ENCODE results near the gene FOXL3.

Gene FOXL3

DNA sequence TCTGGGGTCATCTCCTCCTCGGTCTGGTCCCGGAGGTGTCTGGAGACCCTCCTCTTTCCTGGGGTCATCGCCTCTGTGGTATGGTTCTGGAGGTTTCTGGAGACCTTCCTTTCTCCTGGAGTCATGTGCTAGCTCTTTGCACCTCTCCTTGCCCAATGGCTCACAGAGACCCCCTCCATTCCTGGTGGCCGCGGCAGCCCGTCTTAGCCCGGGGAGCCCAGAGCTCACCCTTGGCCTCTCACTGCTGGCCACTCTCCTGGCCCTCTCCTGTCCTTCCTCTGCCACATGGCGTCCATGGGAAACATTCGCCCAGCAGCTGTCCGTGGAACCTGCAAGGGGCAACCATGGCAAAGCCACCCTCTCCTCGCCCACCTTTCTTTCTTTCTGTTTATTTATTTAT lies 20.2 kb upstream of the FOXL3 start:
- no peak for DNase-seq

DNA sequence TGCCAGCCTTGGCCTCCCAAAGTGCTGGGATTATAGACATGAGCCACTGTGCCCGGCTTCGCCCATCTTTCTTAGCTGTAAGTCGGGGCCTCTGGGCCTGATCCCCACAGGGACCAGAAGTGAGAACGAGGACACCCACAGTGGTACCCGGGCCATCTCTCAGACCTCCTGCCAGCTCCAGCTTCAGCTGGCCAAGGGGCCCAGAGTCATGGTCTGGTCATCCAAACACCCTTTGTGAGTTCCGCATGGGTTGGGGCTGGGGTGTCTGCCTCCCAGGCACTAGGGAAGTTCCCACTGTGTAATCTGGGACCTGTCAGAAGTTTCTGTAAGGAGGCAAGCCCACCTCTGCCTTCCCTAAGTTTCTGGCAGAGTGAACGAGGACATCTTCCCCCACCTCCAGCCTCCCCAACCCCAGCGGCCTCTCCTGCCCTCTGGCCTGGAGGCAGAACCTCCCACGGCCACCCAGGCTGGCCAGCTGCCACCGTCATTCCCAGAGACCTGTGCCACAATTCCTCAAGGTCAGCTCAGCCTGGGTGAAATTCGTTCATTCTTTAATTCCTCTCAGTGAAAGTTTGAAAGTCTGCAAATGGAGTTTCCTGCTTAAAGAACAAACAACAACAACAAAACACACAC lies 19.5 kb upstream of the FOXL3 start:
- no peak for DNase-seq

DNA sequence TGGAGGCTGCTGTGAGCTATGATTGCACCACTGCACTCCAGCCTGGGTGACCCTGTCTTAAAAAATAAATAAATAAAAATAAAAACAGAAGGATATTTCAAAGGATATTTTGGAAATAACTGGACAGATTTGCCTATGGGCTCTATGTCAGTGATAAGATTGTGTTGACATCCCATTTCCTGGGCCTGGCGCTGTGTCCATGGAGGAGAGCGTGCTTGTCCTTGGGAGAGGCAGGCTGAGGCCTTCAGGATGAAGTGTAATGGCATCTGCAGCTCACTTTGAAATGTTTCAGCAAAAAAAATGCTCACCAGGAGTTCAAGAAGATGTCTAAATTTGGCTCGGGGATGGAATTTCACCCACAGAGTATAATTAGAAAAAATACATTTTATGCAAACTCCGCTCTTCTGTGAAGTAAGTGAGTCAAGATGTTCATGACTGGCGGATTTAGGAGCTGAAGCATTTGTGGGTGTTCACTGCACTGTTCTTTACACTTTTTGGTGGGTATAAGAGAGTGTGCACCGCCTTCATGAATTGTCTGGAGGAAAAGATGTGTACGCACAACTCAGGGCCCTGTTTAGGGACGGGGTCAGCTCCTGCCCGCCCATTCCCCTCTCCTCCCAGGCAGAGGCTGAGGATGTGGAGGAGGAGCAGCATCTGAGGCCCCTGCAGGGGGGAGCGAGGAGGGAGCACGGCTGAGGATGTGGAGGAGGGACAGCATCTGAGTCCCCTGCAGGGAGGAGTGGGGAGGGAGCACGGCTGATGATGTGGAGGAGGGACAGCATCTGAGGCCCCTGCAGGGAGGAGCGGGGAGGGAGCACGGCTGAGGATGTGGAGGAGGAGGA lies 18.5 kb upstream of the FOXL3 start:
- DNase-seq: no peak

DNA sequence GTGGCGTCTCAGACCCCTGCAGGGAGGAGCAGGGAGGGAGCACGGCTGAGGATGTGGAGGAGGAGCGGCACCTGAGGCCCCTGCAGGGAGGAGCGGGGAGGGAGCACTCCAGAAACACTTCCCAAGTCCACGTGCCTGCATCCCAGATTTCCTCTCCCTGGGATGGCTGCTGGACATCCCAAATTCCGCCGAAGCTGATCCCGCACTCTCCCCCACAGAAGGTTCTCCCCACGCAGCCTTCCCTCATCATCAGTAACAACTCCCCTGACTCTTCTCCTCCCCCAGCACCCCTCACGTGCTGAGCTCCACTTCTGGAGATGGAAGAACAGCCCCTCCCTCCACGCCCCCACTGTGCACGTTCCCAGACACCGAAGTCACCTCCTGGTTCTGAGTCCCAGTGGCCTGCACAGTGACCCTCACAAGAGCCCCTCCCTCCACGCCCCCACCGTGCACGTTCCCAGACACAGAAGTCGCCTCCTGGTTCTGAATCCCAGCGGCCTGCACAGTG lies 17.8 kb upstream of the FOXL3 start:
- no peak for DNase-seq

DNA sequence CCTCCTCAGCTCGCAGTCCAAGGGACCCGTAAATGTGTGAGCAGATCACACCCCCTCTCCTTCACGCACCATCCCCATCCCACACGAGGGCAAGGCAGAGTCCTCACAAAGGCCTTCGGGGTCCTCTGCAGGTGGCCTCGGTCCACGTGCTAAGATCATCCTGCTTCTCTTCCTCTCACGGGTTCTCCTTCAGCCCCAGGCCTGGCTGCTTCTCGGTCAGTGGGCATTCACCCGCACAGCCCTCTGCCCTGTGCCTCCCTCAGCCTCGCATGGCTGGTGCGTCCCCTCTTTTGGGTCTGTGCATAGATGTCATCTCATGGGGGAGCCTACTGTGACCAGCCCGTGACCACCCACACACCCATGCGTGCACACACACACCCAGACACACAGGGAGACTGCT lies 17.3 kb upstream of the FOXL3 start:
- DNase-seq: no peak

DNA sequence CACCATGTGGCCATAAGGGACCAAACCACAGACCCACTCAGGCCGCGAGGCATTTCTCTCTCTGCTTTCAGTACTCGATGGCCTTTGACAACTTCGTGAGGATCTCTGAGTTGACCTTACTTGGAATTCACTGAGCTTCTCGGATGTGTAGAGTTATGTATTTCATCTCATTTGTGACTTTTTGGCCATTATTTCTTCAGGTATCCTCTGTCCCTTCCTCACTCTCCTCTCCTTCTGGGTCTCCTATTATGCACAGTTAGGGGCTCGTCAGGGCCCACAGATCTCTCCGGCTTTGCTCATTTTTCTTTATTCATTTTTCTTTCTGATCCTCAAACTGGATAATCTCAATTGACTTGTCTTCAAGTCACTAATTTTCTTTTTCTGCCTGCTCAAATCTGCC lies 16.6 kb upstream of the FOXL3 start:
- no peak for DNase-seq

DNA sequence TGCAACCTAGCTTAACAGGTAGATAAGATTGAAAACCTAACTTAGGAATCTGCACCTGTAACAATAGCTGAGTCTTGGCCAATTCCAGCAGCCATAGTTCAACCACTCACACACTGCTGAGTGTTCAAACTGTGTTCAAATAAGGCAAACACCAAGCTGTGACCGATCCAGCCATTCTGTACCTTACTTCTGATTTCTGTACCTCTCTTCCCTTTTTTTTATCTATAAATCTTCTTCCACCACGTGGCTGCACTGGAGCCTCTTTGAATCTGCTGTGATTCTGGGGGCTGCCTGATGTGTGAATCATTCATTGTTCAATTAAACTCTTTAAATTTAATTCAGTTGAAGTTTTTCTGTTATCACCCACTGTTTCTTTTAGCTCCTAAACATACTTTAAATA lies 15.7 kb upstream of the FOXL3 start:
- DNase-seq: no peak

DNA sequence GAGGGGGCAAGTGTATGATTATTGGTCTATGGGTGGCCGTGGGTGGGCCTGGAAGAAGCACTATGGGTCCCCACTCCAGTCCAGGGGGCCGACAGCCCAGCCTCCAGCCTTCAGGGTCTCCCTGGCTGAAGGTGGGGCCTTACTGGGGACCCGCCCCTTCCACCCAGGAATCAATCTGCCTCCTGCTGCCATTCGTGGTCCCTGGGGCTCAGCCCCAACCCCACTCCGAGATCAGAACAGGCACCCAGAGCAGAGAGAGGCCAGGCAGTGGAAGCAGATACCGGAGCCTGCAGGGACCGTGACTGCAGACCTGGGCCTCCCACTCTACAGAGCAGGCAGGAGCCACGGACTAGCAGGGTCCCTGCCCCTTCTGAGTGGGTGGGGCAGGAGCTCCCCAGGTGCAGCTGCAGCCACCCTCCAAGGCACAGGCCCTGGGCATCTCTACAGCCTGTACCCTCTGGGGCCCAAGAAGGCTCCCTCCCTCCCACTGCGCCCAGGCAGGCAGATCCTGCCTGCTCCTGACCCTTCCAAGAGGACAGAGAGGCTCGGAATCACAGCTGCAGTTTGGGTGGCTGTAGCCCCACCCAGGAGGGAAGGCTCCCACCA lies 13.6 kb upstream of the FOXL3 start:
- no peak for DNase-seq

DNA sequence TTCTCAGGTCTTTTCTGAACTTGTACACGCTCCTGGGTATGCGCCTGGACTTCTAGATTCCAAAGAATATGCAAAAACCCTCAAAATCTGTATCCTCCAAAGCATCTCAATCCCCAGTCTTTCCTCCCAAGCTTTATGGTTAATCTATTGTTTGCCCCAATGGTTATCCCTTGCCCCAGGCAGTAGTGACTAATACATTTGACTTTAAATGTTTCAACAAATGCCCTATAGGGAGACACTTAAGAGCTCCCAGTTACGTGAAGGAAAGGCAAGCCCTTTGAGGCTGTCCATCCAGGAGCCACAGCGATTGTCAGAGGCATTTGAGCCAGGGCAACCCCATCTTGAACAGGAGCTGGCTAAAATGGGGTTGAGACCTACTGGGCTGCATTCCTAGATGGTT lies 12.7 kb upstream of the FOXL3 start:
- DNase-seq: no peak

DNA sequence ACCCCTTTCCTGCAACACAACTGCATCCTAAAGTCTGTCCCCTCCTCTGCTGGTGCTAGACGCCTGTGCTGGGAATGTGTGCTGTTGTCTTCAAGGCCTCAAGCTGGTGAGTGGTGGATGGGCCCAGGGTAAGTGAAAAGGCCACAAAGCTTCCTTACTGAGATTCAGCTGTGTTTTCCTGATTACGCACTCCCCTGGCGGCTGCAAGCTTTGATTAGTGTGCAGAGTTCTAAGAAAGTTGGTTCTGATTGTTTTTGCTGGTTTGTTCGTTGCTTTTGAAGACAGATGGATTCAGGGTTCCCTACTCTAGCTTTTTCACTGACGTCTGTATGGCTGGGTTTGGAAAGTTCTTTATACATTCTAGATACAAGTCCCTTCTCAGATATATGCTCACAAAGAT lies 11.9 kb upstream of the FOXL3 start:
- no peak for DNase-seq

DNA sequence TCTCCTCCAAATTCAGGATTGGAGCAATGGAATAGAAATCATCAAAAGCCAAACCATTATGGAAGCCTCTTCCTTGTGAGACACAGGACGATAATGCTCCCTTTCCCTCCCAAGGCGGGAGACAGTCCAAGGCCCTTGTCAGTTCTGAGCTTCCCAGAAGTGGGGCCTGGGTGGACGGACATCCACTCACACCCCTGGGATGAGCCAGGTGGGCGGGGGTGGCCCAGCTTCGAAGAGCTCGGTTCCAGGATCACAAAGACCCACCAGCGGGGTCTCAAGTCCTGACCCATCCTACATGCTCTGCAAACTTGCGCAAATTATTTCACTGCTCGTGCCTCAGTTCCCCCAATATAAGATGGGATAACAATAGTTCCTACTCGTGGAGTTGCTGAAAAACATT lies 10.1 kb upstream of the FOXL3 start:
- DNase-seq: no peak

DNA sequence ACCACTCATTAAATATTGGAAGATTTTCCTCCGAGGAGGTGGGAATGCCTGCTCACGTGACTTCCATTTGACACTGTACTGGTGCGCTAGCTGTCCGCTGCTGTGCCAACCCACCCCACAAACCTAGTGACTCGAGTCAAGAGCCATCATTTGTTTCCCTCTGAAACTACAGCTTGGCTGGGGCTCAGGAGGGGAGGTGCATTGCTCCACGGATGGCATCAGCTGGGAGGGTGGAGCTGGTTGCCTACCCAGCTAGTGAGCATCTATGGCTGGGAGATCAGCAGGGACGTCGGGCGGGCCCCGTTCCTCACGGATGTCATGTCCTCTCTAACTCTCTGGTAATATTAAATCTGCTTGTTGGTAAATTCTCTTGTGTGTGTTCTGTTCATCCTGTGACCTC lies 9.5 kb upstream of the FOXL3 start:
- no peak for DNase-seq

DNA sequence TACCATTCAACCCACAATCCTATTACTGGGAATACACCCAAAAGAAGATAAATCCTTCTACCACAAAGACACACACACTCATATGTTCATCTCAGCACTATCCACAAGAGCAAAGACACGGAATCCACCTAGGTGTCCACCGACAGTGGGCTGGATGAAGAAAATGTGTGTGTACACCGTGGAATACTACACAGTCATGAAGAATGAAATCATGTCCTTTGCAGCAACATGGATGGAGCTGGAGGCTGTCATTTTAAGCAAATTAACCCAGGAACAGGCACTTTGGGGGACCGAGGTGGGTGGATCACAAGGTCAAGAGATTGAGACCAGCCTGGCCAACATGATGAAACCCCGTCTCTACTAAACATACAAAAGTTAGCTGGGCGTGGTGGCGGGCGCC lies 8.3 kb upstream of the FOXL3 start:
- no peak for DNase-seq

DNA sequence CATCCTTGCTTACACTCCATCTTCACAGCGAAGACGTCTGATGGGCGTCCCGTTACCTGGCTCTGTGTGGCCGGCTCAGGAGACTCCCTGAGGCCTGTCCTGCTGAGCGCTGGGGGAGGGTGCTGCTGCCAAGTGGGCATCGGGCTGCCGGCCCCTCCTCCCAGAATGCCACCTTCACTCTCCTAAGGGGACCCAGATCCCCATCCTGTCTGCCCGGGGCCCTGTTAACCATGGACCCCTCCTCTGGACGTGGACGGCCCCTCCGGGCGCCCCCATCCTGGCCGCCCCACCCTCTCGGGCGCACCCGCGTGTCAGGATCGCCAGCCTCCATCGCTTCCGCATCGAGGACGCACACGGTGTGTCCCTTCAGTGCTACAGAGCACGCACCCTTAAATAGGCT lies 7.3 kb upstream of the FOXL3 start:
- no peak for DNase-seq

DNA sequence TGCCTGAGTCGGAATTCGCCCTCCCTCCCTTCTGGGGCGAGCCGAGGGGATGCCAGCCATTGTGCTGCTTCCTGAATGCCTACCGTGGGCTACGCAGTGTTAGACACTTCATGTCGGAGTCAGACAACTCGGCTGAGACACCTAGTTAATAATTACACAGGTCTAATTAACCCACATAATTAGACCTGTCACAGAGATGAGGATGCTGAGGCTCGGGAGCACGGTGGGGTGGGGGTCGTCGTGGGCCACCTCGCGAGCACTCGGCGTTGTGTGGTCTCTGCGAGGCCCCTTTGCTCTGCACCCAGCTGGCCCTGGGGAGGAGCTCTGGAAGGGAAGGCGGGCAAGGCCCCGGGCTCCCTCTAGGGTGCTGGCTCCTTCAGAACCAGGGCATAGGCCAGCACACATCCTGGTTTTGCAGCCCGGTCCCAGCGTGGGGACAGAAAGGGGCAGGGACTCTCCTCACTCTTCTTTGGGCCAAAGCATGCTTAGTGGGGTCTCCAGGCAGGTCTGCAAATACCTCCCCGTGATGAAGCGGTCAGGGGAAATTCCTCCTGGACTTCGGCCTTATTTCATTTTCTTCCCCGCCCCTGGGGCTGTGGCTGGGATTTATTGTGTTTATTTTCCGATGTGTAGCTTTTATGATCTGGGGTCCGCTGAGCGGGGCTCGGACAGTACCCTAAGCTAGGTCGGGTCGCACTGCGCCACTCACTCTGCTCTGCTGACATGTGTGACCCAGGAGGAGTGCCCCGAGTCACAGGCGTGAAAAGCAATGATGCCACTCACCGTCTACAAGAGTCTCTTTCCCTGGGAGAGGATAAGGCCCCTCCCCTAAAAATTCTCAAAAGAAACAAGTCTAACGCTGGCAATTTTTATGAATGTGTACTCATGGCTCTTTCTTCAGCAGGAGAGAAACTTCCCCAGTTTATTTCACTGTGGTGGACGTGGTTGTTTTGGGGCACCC lies 4.9 kb upstream of the FOXL3 start:
- no peak for DNase-seq

DNA sequence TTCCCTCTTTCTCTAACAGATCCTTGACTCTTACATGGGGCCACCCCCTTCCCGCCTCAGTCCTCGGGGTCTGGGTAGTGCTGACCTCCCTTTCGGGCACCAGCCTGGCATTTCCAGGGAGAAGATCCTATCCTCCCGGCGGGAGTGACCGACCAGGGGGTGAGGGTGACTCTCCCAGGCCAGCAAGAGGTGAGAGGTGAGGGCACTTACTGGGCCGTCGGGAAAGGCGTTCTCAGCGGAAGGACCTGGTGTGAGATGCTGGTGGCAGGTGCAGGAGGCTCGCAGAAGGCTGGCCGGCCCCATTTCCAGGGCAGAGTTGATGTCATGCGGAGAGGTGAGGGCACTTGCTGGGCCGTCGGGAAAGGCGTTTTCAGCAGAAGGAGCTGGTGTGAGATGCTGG lies 4.2 kb upstream of the FOXL3 start:
- DNase-seq: no peak

DNA sequence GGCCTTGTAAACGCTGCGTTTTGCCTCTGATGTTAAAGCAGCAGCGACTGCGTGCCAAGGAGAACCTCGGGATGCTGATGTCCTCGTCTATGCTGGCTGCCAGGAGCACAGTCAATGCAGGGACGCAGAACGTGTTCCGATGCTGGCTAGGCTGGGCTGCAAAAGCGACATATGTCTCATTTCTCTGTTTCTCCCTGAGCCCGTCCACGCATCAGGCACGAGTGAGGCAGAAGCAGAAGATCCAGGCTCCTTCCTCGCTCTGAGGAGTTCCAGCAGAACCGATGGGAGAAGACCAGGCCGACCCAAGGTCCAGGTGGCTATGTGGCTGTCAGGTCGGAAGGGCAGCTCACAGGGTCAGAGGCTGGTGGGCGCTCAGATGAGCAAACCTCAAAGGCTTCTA lies 3.7 kb upstream of the FOXL3 start:
- no peak for DNase-seq

DNA sequence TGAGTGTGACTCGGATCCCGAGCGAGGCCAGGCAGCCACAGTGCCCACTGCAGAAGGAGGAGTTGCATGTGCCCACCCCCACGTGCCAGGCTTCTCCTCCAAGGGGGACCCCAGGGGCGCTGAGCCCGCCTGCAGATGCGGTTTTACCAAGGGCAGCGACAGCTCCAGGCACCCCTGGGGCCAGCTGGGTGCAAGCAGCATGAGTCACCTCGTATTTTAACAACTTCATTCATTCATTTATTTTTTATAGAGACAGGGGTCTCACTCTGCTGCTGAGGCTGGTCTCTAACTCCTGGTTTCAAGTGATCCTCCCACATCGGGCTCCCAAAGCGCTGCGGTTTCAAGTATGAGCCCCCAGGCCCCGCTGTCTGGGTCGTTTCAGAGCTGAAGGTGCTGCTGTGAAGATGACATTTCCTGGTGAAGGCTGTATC lies 1.3 kb upstream of the FOXL3 start:
- no peak for DNase-seq

DNA sequence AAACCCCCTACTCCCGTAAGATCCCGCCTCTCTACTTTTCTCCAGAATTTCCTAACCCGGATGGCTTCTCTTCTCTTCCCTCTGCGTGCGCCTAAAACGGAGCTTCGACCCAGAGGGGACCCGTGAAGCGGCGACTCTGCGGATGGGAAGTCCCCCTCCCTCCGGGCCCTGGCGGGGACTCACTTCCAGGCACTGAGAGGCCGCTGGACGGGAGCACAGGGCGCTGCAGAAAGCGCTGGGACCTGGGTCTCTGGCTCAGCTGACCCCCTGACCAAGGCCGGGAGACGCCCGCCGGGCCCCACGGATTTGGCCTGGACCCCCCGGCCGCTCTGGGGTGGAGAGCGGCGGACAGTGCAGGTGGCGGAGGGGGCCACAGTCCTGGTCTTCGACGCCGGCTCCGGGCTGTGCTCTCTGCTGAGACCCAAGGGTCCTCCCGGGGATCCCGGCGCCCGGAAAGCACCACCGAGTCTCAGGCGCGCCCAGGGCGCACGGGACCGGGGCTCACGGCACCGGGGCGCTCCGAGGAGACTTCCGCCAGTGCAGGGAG lies 688 bp upstream of the FOXL3 start:
- DNase-seq: no peak

DNA sequence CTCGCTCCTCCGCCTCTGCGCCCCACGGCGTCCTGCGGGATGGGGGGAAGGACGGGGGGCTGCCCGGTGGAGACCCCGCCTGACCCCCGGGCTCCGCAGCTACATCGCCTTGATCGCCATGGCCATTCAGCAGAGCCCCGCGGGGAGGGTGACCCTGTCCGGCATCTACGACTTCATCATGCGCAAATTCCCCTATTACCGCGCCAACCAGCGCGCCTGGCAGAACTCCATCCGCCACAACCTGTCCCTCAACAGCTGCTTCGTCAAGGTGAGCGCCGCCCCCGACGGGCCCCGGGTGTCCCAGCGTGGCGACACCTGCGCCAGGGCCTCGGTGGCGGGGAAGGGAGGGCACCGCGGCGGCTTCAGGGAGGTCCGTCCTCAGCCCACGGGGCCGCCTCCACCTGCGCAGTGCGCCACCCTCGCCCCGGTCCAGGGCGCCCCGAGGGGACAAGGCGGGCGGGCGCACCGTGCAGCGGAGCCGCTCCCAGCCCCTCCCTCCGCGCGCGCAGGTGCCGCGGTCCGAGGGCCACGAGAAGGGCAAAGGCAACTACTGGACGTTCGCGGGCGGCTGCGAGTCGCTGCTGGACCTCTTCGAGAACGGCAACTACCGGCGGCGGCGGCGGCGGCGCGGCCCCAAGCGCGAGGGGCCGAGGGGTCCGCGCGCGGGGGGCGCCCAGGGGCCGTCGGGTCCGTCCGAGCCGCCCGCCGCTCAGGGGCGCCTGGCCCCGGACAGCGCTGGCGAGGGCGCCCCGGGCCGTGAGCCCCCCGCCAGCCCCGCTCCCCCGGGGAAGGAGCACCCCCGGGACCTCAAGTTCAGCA lies 793 bp downstream of the FOXL3 start:
- DNase-seq: no peak

DNA sequence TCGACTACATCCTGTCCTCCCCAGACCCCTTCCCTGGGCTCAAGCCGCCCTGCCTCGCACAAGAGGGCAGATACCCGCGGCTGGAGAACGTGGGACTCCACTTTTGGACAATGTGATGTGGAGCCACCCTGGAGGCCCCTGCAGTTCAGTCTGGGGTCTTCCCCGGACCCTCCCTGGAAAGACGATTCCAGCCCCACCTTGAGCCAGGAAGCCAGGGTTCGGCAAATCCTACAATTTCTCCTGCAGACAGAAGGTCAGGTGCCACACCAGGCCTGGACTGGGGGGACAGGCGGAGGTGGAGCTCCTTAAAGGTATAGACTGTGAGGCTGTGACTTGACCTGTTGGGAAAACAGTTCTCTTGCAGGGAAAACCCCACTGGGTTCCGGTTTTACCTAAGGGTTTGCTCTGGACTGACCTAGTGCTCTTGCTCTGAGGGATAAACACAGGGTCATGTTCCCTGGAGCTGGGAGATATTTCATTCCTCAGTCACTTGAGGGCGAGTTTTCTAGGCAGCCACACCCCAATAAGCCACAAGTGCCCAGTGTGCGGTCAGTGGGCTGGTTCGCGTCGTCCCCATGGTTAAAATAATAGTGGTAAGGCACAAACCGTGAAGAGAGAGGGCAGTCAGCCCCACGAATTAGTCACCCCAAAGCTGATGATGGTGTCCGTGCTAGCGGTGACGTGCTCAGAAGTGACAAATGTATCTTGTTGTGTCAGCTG lies 1.6 kb downstream of the FOXL3 start:
- no peak for DNase-seq

Data from stimulated activated CD4-positive, alpha-beta T cell treated with anti-CD3 and anti-CD28 coated beads, Interleukin-2, amount 100 ng/mL, for 24 hours (primary cell).